Fibroblast of skin of left biceps (primary cell): ENCODE results near the gene VGLL4.
A peak's percentile ranks its signal among the peaks of the same experiment; 100 is the strongest.
"Not testable (repeated sequence)": the region's sequence is repeated elsewhere in the genome, so short reads cannot be mapped to it uniquely, and the experiment has no call there.

ENCODE experiments used
- DNase-seq, 2 experiments: peaks; one replicate each; pipeline ENCODE4 v3.0.0-alpha.2; 2013; ENCODE audit warnings: low read depth in 2 of 2

The VGLL4 gene

GRCh38 chr3:11534011-11534792 is 109.5 kb downstream of the VGLL4 start:
- no peak for DNase-seq

GRCh38 chr3:11532931-11533391 is 110.8 kb downstream of the VGLL4 start:
- DNase-seq, result no peak

- peak; percentile 96 for DNase-seq
Measured at GRCh38 chr3:11530153-11530721, 113.5 kb downstream of the VGLL4 start.

GRCh38 chr3:11529281-11529680 is 114.4 kb downstream of the VGLL4 start:
- DNase-seq, result no peak

GRCh38 chr3:11526121-11526520 is 117.6 kb downstream of the VGLL4 start:
- not testable (repeated sequence) for DNase-seq

- no peak for DNase-seq
Measured at GRCh38 chr3:11523572-11524101, 120.1 kb downstream of the VGLL4 start.

- DNase-seq, result no peak
Measured at GRCh38 chr3:11522953-11523571, 120.7 kb downstream of the VGLL4 start.

- DNase-seq, result no peak
Measured at GRCh38 chr3:11522398-11522715, 121.4 kb downstream of the VGLL4 start.

GRCh38 chr3:11521167-11521566 is 122.5 kb downstream of the VGLL4 start:
- no peak for DNase-seq

- DNase-seq, result no peak
Measured at GRCh38 chr3:11517601-11518000, 126.1 kb downstream of the VGLL4 start.

GRCh38 chr3:11514191-11514821 is 129.4 kb downstream of the VGLL4 start:
- peak; percentile 45 to 50 for DNase-seq

- no peak for DNase-seq
Measured at GRCh38 chr3:11513817-11514135, 129.9 kb downstream of the VGLL4 start.

- DNase-seq, result not testable (repeated sequence)
Measured at GRCh38 chr3:11513125-11513816, 130.4 kb downstream of the VGLL4 start.

GRCh38 chr3:11511606-11512005 is 132.1 kb downstream of the VGLL4 start:
- not testable (repeated sequence) for DNase-seq

- no peak for DNase-seq
Measured at GRCh38 chr3:11510356-11510755, 133.4 kb downstream of the VGLL4 start.

- no peak for DNase-seq
Measured at GRCh38 chr3:11510001-11510340, 133.7 kb downstream of the VGLL4 start.

GRCh38 chr3:11509173-11510000 is 134.3 kb downstream of the VGLL4 start:
- DNase-seq, result peak; percentile 81 to 84

- no peak for DNase-seq
Measured at GRCh38 chr3:11508346-11509172, 135.2 kb downstream of the VGLL4 start.

GRCh38 chr3:11507719-11508118 is 136.0 kb downstream of the VGLL4 start:
- DNase-seq, result no peak
